Stimulated activated CD8-positive, alpha-beta memory T cell treated with anti-CD3 and anti-CD28 coated beads, Interleukin-4, amount 100 ng/mL, for 1 hour (primary cell): ENCODE measurements around the gene LONP1.

Experiments used
- DNase-seq, 2 donors: peaks; one replicate each; pipeline ENCODE4 v3.0.0-alpha.2; 2020; ENCODE audit warnings: low read depth in 2 of 2, low spot score in 1 of 2

The LONP1 gene

GRCh38 chr19:5655412-5655811, 64.5 kb downstream of the LONP1 start:
- no peak for DNase-seq

- DNase-seq = no peak
These were observed 65.0 kb downstream of the LONP1 start for GRCh38 chr19:5654931-5655330.

GRCh38 chr19:5652261-5652660, 67.7 kb downstream of the LONP1 start:
- no peak for DNase-seq

- DNase-seq = no peak
These were observed 68.6 kb downstream of the LONP1 start for GRCh38 chr19:5651361-5651760.

- no peak for DNase-seq
These were observed 71.5 kb downstream of the LONP1 start for GRCh38 chr19:5648464-5648863.

GRCh38 chr19:5646703-5647102, 73.2 kb downstream of the LONP1 start:
- no peak for DNase-seq

- DNase-seq = no peak
These were observed 74.5 kb downstream of the LONP1 start for GRCh38 chr19:5645409-5645808.

- DNase-seq = no peak
These were observed 75.9 kb downstream of the LONP1 start for GRCh38 chr19:5644037-5644436.

GRCh38 chr19:5643060-5643459, 76.9 kb downstream of the LONP1 start:
- no peak for DNase-seq

- DNase-seq = no peak
These were observed 77.7 kb downstream of the LONP1 start for GRCh38 chr19:5642204-5642603.
